Endothelial cell of umbilical vein (primary cell): ENCODE data around the gene TEX26. TPM values are rescaled to one million over a fixed set of nuclear protein-coding genes. Genes with fewer than 3 reads are reported as not detected.

Experiments used
- BruUV-seq: library from RNA; stranded (reverse); fragments of 400-500 nt; replicated peaks from 2 replicates; lab custom pipeline; 2021; lab: Mats Ljungman, UMichigan
- CTCF ChIA-PET: fragments of 300-600, 350-600 bp; sonication (Branson Sonifier 250); formaldehyde crosslinking; loops from one replicate; lab custom pipeline; 2021; ENCODE audit warnings: antibody characterized with exemption, inconsistent platforms; lab: Charles Lee
- POLR2A ChIA-PET: fragments of 300-600, 350-600 bp; sonication (Branson Sonifier 250); formaldehyde crosslinking; loops from one replicate; lab custom pipeline; 2021; ENCODE audit warnings: antibody characterized with exemption, inconsistent platforms; lab: Charles Lee
- DNase-seq: peaks from one replicate; pipeline ENCODE4 v3.0.0-alpha.2; 2011; ENCODE audit warnings: low read depth, low spot score
- FAIRE-seq: peaks from 2 replicates; lab custom pipeline; 2011; peaks lifted over from hg19 to GRCh38; lab: Jason Lieb, UNC
- H2AFZ ChIP-seq: 2 replicates; pipeline ENCODE4 v1.6.0; 2012; ENCODE audit warnings: low read depth, low read length, control low read depth, inconsistent platforms
- H3K27ac ChIP-seq: 2 replicates; pipeline ENCODE4 v1.5.1; 2011; ENCODE audit warnings: low read depth, mild to moderate bottlenecking, control low read depth, low read length, moderate library complexity; ENCODE audit not compliant: insufficient read depth
- H3K27me3 ChIP-seq, 2 experiments: 2 replicates each; pipeline versions ENCODE4 v1.6.0 to v1.6.1; 2011; ENCODE audit warnings: low read length in 2 of 2, mixed read lengths in 1 of 2; ENCODE audit not compliant: control insufficient read depth in 2 of 2, insufficient read depth in 2 of 2
- H3K36me3 ChIP-seq, 2 experiments: 2 replicates in 1 of 2; 3 replicates in 1 of 2; pipeline ENCODE4 v1.5.1; 2011; ENCODE audit warnings: low read length in 2 of 2, mild to moderate bottlenecking in 1 of 2, moderate library complexity in 1 of 2; ENCODE audit not compliant: control insufficient read depth in 2 of 2, insufficient read depth in 2 of 2; ENCODE audit errors: extremely low read depth in 1 of 2
- H3K4me1 ChIP-seq: 3 replicates; pipeline ENCODE4 v1.5.1; 2011; ENCODE audit warnings: mild to moderate bottlenecking, low read length; ENCODE audit not compliant: control insufficient read depth, insufficient read depth; ENCODE audit errors: extremely low read depth
- H3K4me2 ChIP-seq: 2 replicates; pipeline ENCODE4 v1.6.1; 2011; ENCODE audit warnings: low read length, control low read depth, mixed read lengths; ENCODE audit not compliant: insufficient read depth
- H3K4me3 ChIP-seq, 3 experiments: fragments of 200-600 bp in 1 of 3; sonication (generic), shearing (Covaris generic) in 1 of 3; replicated peaks in 1 of 3; 2 replicates each; pipeline ENCODE4 v1.5.1; 2011 to 2016; ENCODE audit warnings: control low read depth in 3 of 3, low read length in 3 of 3, mild to moderate bottlenecking in 2 of 3, inconsistent platforms in 1 of 3, low read depth in 1 of 3, moderate library complexity in 1 of 3; ENCODE audit not compliant: insufficient read depth in 1 of 3
- H3K79me2 ChIP-seq: 2 replicates; pipeline ENCODE4 v1.6.0; 2012; ENCODE audit warnings: low read length, inconsistent platforms; ENCODE audit not compliant: control insufficient read depth, insufficient read depth
- H3K9ac ChIP-seq: replicated peaks from 2 replicates; pipeline ENCODE3; 2011; ENCODE audit warnings: low read length, control low read depth; ENCODE audit not compliant: insufficient read depth; ENCODE audit errors: extremely low read depth
- H3K9me1 ChIP-seq: replicated peaks from 3 replicates; pipeline ENCODE4 v1.6.0; 2011; ENCODE audit warnings: mild to moderate bottlenecking, low read length; ENCODE audit not compliant: control insufficient read depth, insufficient read depth; ENCODE audit errors: extremely low read depth
- H3K9me3 ChIP-seq: replicated peaks from 2 replicates; pipeline ENCODE4 v1.5.1; 2012; ENCODE audit warnings: low read length, inconsistent platforms; ENCODE audit not compliant: control insufficient read depth, insufficient read depth
- H4K20me1 ChIP-seq: replicated peaks from 2 replicates; pipeline ENCODE3; 2011; ENCODE audit warnings: mild to moderate bottlenecking, low read length; ENCODE audit not compliant: control insufficient read depth, insufficient read depth; ENCODE audit errors: extremely low read depth
- CTCF ChIP-seq, 2 donors: IDR thresholded peaks; 1 replicate in 1 of 2; 2 replicates in 1 of 2; pipeline ENCODE4 v1.5.1; 2011; ENCODE audit warnings: low read length in 2 of 2, mild to moderate bottlenecking in 2 of 2, moderate library complexity in 2 of 2, control low read depth in 1 of 2, inconsistent platforms in 1 of 2, low read depth in 1 of 2; ENCODE audit not compliant: insufficient read depth in 1 of 2; ENCODE audit errors: extremely low read depth in 1 of 2
- EZH2 ChIP-seq: IDR thresholded peaks from 2 replicates; pipeline ENCODE4 v1.6.1; 2012; ENCODE audit warnings: borderline replicate concordance, low read depth, mild to moderate bottlenecking, moderate library complexity, low read length, inconsistent platforms; ENCODE audit not compliant: severe bottlenecking
- FOS ChIP-seq: IDR thresholded peaks from 2 replicates; pipeline ENCODE4 v1.6.1; 2011; ENCODE audit warnings: mild to moderate bottlenecking, low read length, moderate library complexity, borderline replicate concordance; ENCODE audit not compliant: insufficient read depth
- JUN ChIP-seq: IDR thresholded peaks from 2 replicates; pipeline ENCODE4 v1.6.1; 2011; ENCODE audit warnings: borderline replicate concordance, low read depth; ENCODE audit not compliant: insufficient read length, insufficient read depth
- MAX ChIP-seq: IDR thresholded peaks from 2 replicates; pipeline ENCODE4 v1.6.1; 2011; ENCODE audit not compliant: insufficient read depth, insufficient read length
- MYC ChIP-seq: IDR thresholded peaks from one replicate; pipeline ENCODE4 v1.6.1; 2011; ENCODE audit warnings: mild to moderate bottlenecking, low read depth, low read length
- POLR2A ChIP-seq: IDR thresholded peaks from 2 replicates; pipeline ENCODE4 v1.6.1; 2012; ENCODE audit warnings: low read depth, mild to moderate bottlenecking, control low read depth, low read length
- POLR2AphosphoS5 ChIP-seq: IDR thresholded peaks from 2 replicates; pipeline ENCODE4 v1.6.1; 2012; ENCODE audit warnings: low read depth, mild to moderate bottlenecking, control low read depth, low read length, moderate library complexity; ENCODE audit not compliant: insufficient read depth
- dilution Hi-C: fragments of 300-500 bp; cut with MboI; formaldehyde crosslinking; loops from one replicate; pipeline ENCODE4 v1.15.0; 2019; ENCODE audit warnings: low sequenced_read_pairs; ENCODE audit not compliant: extremely low pct_ligation_motif_present
- intact Hi-C: fragments of 100-400 bp; cut with micrococcal nuclease; formaldehyde crosslinking; loops from one replicate; pipeline ENCODE4 v1.10.0; 2022
- polyA plus RNA-seq, 4 experiments: library from polyadenylated mRNA; depleted of rRNA in 3 of 4; stranded (reverse) in 3 of 4; unstranded in 1 of 4; fragments of >200 nt; gene quantifications; 2 replicates each; pipeline versions ENCODE4 v1.2.1 to v1.2.3, GENCODE V29; 2011 to 2012; ENCODE audit warnings: missing spikeins in 1 of 4
- total RNA-seq: library from RNA; stranded (reverse); gene quantifications from 2 replicates; pipeline ENCODE4 v1.2.3, GENCODE V29; 2021

The TEX26 gene
- total and polyA plus RNA-seq, 2 donors (not counting 3 experiments of a cell fraction or from before 2014, with no cell fraction given) = not detected

GRCh38 chr13:30997697-30998096, 65.2 kb downstream of the TEX26 start:
- Histone ChIP-seq H3K9ac (no peak overlapping the region), H3K9me1 (no peaks in the 10 kb centered on the region), H4K20me1 (no peaks in the 10 kb centered on the region), H3K27me3 (peaks cover 7 to 12% of the 10 kb centered on the region in 2 experiments), H3K4me2 (no peak overlapping the region), H3K4me3 (no peak overlapping the region), H3K79me2 (no peaks in the 10 kb centered on the region), H3K9me3 (no peaks in the 10 kb centered on the region), H3K27ac (no peak overlapping the region), H3K36me3 (no peaks in the 10 kb centered on the region), H3K4me1 (no peaks in the 10 kb centered on the region), H2AFZ (no peak overlapping the region)
- no peak for TF ChIP-seq JUN
- TF ChIP-seq POLR2A = no peak
- no peak for TF ChIP-seq MYC
- no peak for TF ChIP-seq CTCF (IDR thresholded peaks at IDR 0.05; ENCODE audit: extremely low read depth in 1 of 2, insufficient read depth in 1 of 2, low read depth in 1 of 2, low read length in 2 of 2)
- no peak for TF ChIP-seq POLR2AphosphoS5
- no peak for TF ChIP-seq FOS
- TF ChIP-seq EZH2 = no peak
- no peak for TF ChIP-seq MAX
- DNase-seq (no peak), FAIRE-seq (no peak)
- dilution Hi-C loops = no loop called here
- CTCF ChIA-PET = interaction anchor here (0.7 to 2.5 kb wide), 4 partner anchors 12 to 25 kb away, joined by 3 to 9 read pairs (median 4); no protein-coding TSS in a partner anchor
- intact Hi-C loops = no loop called here
- POLR2A ChIA-PET = no interaction called here
- no TSS peak for BruUV-seq
